Measurements from ENCODE around the gene INF2.

The INF2 gene

GRCh38 chr14:104732355-104732804, 43.0 kb downstream of the INF2 start:
- TF ChIP-seq POLR2AphosphoS5 (IDR thresholded peaks at IDR 0.05; ENCODE audit: low read depth), result no peak
- TF ChIP-seq GABPA (IDR thresholded peaks at IDR 0.05; ENCODE audit: low read depth), result no peak
- TF ChIP-seq REST (IDR thresholded peaks at IDR 0.05; ENCODE audit: insufficient replicate concordance, low read depth), result no peak
- TF ChIP-seq CTCF (IDR thresholded peaks at IDR 0.05; ENCODE audit: insufficient read depth, low read length), result no peak
- TF ChIP-seq SPI1 (IDR thresholded peaks at IDR 0.05; ENCODE audit: borderline replicate concordance, low read depth), result no peak
- H3K27me3 ChIP-seq (ENCODE audit: insufficient read depth, poor library complexity, severe bottlenecking), result peaks cover 10% of the 10 kb centered on the region
- no peak overlapping the region for H3K27ac ChIP-seq (replicated peaks)
- DNase-seq (ENCODE audit: low read depth in 1 of 2, low spot score in 1 of 2), result no peak
- H3K4me3 ChIP-seq (replicated peaks; ENCODE audit: insufficient read depth, low read length), result no peak overlapping the region

GRCh38 chr14:104732931-104733681, 43.7 kb downstream of the INF2 start:
- no peak for TF ChIP-seq SPI1 (IDR thresholded peaks at IDR 0.05; ENCODE audit: borderline replicate concordance, low read depth)
- TF ChIP-seq REST (IDR thresholded peaks at IDR 0.05; ENCODE audit: insufficient replicate concordance, low read depth), result no peak
- no peak for TF ChIP-seq CTCF (IDR thresholded peaks at IDR 0.05; ENCODE audit: insufficient read depth, low read length)
- no peak for TF ChIP-seq POLR2AphosphoS5 (IDR thresholded peaks at IDR 0.05; ENCODE audit: low read depth)
- no peak for TF ChIP-seq GABPA (IDR thresholded peaks at IDR 0.05; ENCODE audit: low read depth)
- Histone ChIP-seq H3K27ac (replicated peaks) (no peak overlapping the region), H3K4me3 (replicated peaks; ENCODE audit: insufficient read depth, low read length) (no peak overlapping the region), H3K27me3 (ENCODE audit: insufficient read depth, poor library complexity, severe bottlenecking) (peaks cover 4% of the 10 kb centered on the region)
- no peak for DNase-seq (ENCODE audit: low read depth in 1 of 2, low spot score in 1 of 2)

- Histone ChIP-seq H3K27ac (replicated peaks) (no peak overlapping the region), H3K27me3 (ENCODE audit: insufficient read depth, poor library complexity, severe bottlenecking) (no peaks in the 10 kb centered on the region), H3K4me3 (replicated peaks; ENCODE audit: insufficient read depth, low read length) (no peak overlapping the region)
- TF ChIP-seq CTCF (IDR thresholded peaks at IDR 0.05; ENCODE audit: insufficient read depth, low read length), result no peak
- TF ChIP-seq GABPA (IDR thresholded peaks at IDR 0.05; ENCODE audit: low read depth), result no peak
- no peak for TF ChIP-seq REST (IDR thresholded peaks at IDR 0.05; ENCODE audit: insufficient replicate concordance, low read depth)
- no peak for DNase-seq (ENCODE audit: low read depth in 1 of 2, low spot score in 1 of 2)
Observed at GRCh38 chr14:104734051-104734587, 44.7 kb downstream of the INF2 start.
